HepG2 (cell line): Measurements from ENCODE around the gene PRKCE.

Experiments
- ATF3 ChIP-seq: sonication (generic); formaldehyde crosslinking; IDR thresholded peaks from 2 replicates; pipeline ENCODE4 v1.4.0; 2020; ENCODE audit warnings: missing genetic modification reagents
- BCL3 ChIP-seq: sonication (generic); formaldehyde crosslinking; IDR thresholded peaks from 2 replicates; pipeline ENCODE4 v1.5.1; 2020; ENCODE audit warnings: mild to moderate bottlenecking, missing genetic modification reagents, moderate library complexity
- HOXA7 ChIP-seq: sonication (generic); formaldehyde crosslinking; IDR thresholded peaks from 2 replicates; pipeline ENCODE4 v1.8.1; 2022; ENCODE audit warnings: mild to moderate bottlenecking, missing genetic modification reagents, moderate library complexity
- SMAD3 ChIP-seq: sonication (generic); formaldehyde crosslinking; IDR thresholded peaks from 2 replicates; pipeline ENCODE4 v1.4.0; 2020; ENCODE audit warnings: missing genetic modification reagents
- ZNF678 ChIP-seq: sonication (generic); formaldehyde crosslinking; IDR thresholded peaks from 2 replicates; pipeline ENCODE4 v1.4.0; 2020; ENCODE audit warnings: mild to moderate bottlenecking, missing genetic modification reagents
- TF ChIP-seq, protein P1 (sequence below): sonication (generic); formaldehyde crosslinking; IDR thresholded peaks from 2 replicates; pipeline ENCODE4 v1.5.0; 2020; ENCODE audit warnings: mild to moderate bottlenecking, missing genetic modification reagents, moderate library complexity
- TF ChIP-seq, protein P2 (sequence below): sonication (generic); formaldehyde crosslinking; IDR thresholded peaks from 2 replicates; pipeline ENCODE4 v1.8.1; 2023; ENCODE audit warnings: mild to moderate bottlenecking, missing genetic modification reagents

- TF ChIP-seq SMAD3 (CRISPR knock-in tag): no peak
- TF ChIP-seq HOXA7 (CRISPR knock-in tag): no peak
- no peak for TF ChIP-seq ATF3
- no peak for TF ChIP-seq BCL3 (CRISPR knock-in tag)
- no peak for TF ChIP-seq ZNF678 (CRISPR knock-in tag)
- TF ChIP-seq, protein P1, sequence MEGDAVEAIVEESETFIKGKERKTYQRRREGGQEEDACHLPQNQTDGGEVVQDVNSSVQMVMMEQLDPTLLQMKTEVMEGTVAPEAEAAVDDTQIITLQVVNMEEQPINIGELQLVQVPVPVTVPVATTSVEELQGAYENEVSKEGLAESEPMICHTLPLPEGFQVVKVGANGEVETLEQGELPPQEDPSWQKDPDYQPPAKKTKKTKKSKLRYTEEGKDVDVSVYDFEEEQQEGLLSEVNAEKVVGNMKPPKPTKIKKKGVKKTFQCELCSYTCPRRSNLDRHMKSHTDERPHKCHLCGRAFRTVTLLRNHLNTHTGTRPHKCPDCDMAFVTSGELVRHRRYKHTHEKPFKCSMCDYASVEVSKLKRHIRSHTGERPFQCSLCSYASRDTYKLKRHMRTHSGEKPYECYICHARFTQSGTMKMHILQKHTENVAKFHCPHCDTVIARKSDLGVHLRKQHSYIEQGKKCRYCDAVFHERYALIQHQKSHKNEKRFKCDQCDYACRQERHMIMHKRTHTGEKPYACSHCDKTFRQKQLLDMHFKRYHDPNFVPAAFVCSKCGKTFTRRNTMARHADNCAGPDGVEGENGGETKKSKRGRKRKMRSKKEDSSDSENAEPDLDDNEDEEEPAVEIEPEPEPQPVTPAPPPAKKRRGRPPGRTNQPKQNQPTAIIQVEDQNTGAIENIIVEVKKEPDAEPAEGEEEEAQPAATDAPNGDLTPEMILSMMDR (CRISPR knock-in tag): no peak
- TF ChIP-seq, protein P2, sequence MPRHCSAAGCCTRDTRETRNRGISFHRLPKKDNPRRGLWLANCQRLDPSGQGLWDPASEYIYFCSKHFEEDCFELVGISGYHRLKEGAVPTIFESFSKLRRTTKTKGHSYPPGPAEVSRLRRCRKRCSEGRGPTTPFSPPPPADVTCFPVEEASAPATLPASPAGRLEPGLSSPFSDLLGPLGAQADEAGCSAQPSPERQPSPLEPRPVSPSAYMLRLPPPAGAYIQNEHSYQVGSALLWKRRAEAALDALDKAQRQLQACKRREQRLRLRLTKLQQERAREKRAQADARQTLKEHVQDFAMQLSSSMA: no peak
Measured at GRCh38 chr2:46065152-46065551, 413.7 kb downstream of the PRKCE start.
